NOMO-1 (cell line): ENCODE results near the gene IL13.
"Not testable (repeated sequence)": the region's sequence is repeated elsewhere in the genome, so short reads cannot be mapped to it uniquely, and the experiment has no call there.

Source experiments
- DNase-seq, 2 experiments: peaks; one replicate each; lab custom pipeline; 2025; ENCODE audit not compliant: unreplicated experiment in 2 of 2; lab: John Stamatoyannopoulos, UW

IL13 gene

DNA sequence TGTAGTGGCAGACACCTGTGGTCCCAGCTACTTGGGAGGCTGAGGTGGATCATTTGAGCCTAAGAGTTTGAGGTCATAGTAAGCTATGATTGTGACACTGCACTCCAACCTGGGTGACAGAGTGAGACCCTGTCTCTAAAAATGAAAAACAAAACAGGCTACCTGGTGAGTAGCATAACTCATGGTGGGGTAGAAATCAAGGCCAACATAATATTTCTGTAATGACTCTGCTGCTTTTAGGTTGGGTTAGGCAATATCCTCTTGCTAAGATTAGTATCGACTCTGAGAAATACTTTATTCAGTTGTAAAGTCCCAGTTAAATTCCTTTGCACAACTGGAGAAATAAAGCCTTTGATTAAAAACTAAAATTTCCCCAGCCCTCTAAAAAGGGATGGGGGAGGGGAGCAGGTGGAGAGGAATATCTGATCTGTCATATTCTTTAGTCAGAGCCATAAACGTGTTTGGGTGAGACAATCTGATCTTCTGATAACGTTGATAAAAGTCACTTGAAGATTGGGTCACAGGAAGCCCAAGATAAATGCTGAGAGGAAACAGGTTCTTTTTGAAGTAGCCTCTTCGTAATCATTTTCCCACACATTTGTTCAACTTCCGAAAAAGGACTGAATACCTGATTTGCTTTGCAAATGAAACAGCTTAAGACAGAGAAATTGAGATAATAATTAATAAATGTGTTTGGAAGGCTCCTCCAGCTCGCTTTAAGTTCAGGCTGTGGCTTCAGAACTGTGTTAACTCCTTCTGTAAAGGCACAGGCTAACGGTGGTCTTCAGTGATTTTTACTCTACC is 30.8 kb downstream of the IL13 start:
- peak; percentile 21 to 67 for DNase-seq

DNA sequence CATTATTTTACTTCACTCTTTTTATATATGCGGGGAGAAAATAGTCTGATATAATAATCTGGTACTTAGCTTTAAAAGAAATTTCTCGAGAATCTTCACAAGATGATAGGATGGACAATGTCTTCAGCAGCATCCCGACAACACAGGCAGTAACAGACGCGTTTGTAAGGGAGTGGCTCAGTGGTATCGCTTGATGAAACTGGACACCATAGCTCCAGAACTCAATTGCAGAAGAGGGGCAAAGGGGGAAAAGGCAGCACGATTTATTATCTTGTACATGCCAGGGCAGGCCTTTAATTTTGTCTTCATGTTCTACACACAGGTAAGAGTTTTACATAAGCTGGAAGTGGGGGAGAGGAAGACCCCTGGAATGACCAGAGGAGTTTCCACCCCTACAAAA is 31.5 kb downstream of the IL13 start:
- no peak for DNase-seq

DNA sequence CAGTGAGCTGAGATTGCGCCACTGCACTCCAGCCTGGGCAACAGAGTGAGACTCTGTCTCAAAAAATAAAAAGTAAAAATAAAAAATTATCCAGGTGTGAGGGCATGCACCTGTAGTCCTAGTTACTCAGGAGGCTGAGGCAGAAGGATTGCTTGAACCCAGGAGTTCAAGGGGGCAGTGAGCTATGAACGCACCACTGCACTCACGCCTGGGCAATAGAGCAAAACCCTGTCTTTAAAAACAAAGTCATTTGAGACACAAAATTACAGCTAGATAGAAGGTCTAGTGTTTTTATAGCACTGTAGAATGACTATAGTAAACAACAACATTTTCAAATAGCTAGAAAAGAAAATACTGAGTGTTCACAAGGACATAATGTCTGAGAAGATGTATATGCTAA is 32.2 kb downstream of the IL13 start:
- DNase-seq: no peak

DNA sequence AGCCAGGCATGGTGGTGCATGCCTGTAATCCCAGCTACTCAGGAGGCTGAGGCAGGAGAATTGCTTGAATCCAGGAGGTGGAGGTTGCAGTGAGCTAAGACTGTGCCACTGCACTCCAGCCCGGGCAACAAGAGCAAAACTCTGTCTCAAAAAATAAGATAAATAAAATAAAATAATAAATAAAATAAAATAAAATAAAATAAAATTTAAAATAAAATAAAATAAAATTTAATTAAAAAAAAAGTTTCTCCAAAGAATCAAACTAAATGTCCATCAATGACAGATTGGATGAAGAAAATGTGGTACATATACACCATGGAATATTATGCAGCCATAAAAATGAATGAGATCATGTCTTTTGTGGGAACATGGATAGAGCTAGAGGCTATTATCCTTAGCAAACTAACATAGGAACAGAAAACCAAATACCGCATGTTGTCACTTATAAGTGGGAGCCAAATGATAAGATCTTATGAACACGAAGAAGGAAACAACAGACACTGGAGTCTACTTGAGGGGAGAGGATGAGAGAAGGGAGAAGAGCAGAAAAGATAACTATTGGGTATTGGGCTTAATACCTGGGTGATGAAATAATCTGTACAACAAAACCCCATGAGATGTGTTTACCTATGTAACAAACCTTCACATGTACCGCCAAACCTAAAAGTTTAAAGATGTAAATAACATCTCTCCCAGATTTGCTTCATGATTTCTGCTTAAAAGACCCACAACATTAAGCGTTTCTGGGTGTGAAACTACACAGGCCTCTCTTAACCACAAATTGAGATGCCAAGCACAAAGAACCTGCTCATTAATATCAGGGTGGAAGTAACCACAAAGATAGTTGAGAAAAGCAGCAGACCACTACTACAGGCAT is 34.0 kb downstream of the IL13 start:
- DNase-seq: not testable (repeated sequence)

DNA sequence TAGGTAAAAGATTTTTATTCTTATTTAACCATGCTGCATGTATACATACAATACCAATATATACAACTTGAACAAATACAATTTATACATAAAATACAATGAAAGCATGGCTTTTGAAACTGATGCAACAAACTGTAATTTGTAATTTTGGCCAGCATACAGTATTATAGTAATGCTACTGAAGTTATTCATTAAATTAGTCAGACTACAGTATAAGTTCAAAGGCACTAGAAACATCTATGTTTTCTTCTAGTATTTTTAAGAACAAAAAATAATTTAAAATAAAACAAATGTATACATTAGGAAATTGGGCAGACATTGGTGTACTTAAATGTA is 34.6 kb downstream of the IL13 start:
- DNase-seq: no peak

DNA sequence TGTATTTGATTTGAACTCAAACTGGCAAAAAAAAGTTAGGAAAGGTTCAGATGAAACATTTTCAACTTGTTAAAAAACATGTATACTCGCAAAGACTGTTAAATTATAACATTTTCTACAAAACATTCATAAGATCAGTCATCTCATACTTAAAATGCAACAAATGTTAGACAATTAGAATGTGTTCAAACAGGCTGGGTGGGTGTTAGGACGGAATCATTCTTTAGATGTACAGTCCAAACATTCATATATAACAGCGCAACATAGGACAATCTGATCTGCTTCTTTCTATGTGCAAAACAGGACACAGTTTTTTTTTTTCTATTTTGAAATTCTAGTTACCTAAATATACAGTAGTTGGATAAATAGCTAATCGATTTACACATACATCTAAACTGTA is 38.0 kb downstream of the IL13 start:
- DNase-seq: no peak

DNA sequence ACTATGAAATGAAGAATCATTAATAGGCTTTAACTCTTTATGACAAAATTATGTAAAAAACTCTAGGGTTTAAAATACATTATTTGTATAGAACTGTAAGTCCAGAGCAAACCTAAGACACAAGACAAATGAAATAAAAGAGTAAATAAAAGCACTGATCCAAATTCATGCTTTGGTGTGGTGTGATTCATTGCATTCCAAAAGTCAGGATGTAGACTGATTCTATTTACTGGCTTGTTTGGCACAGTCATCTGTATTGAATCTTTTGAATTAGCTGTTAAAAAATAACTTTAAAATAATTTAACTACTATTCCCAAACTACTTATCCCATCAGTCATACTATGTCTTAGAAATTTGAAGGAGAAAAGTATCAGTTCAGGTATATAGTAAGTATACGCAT is 46.9 kb downstream of the IL13 start:
- no peak for DNase-seq

DNA sequence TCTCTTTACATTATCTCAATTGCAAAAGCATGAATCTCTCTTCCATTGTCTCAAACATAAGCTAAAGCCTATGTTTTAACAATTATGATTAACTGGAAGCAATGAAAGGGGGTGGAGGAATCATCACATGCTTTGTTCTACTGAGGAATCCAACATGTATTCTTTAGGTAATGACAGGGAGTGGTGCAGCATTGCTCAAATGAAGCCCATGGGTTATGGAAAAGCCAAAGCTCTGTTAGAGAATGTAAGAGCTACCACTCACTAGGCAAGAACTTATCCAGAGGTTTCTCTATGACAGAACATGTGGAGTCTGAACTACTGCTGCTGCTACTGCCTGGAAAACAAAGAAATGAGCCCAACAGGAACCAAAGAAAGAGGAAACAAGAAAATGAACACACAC is 50.7 kb downstream of the IL13 start:
- peak in 1 of 2 experiments; percentile 7 for DNase-seq
